H1 (cell line): Measurements from ENCODE around the gene DPY30. TPM values are rescaled to one million over a fixed set of nuclear protein-coding genes. Genes with fewer than 3 reads are reported as not detected.

ENCODE experiments used
- CTCF ChIA-PET: fragments of 300-600 bp; sonication (Branson Sonifier 250); formaldehyde crosslinking; loops from one replicate; lab custom pipeline; 2021; ENCODE audit not compliant: partially characterized antibody; lab: Charles Lee
- POLR2A ChIA-PET: fragments of 300-600 bp; sonication (Branson Sonifier 250); formaldehyde crosslinking; loops from one replicate; lab custom pipeline; 2021; ENCODE audit warnings: inconsistent platforms; ENCODE audit not compliant: partially characterized antibody; lab: Charles Lee
- DNase-seq, 2 experiments: peaks; one replicate each; pipeline versions ENCODE4 v3.0.0 to v3.0.0-alpha.2; 2010 to 2022; ENCODE audit warnings: low spot score in 2 of 2, low read depth in 1 of 2, mixed read lengths in 1 of 2
- FAIRE-seq: peaks from 2 replicates; lab custom pipeline; 2011; peaks lifted over from hg19 to GRCh38; lab: Jason Lieb, UNC
- H2AFZ ChIP-seq: 2 replicates; pipeline ENCODE4 v1.8.1; 2012; ENCODE audit warnings: low read length, inconsistent platforms
- H2AK5ac ChIP-seq: 2 replicates; pipeline ENCODE4 v1.6.1; 2013; ENCODE audit warnings: low read depth, low read length
- H2BK120ac ChIP-seq: replicated peaks from 2 replicates; pipeline ENCODE3; 2013; ENCODE audit warnings: low read depth, low read length, inconsistent platforms
- H2BK12ac ChIP-seq: 2 replicates; pipeline ENCODE4 v1.6.1; 2013; ENCODE audit warnings: low read depth, low read length
- H2BK15ac ChIP-seq: 2 replicates; pipeline ENCODE4 v1.6.1; 2013; ENCODE audit warnings: low read length
- H2BK20ac ChIP-seq: 2 replicates; pipeline ENCODE4 v1.6.1; 2013; ENCODE audit warnings: low read length
- H2BK5ac ChIP-seq: 2 replicates; pipeline ENCODE4 v1.6.1; 2013; ENCODE audit warnings: low read depth, low read length
- H3K14ac ChIP-seq: 2 replicates; pipeline ENCODE4 v1.6.1; 2013; ENCODE audit warnings: inconsistent platforms; ENCODE audit not compliant: insufficient read length
- H3K18ac ChIP-seq: 2 replicates; pipeline ENCODE4 v1.6.1; 2013; ENCODE audit warnings: low read length; ENCODE audit errors: extremely low read depth
- H3K23ac ChIP-seq: 2 replicates; pipeline ENCODE4 v1.6.1; 2013; ENCODE audit warnings: inconsistent platforms; ENCODE audit not compliant: insufficient read length
- H3K23me2 ChIP-seq: 2 replicates; pipeline ENCODE4 v1.6.1; 2013; ENCODE audit warnings: low read depth, low read length
- H3K27ac ChIP-seq: 2 replicates; pipeline ENCODE4 v1.6.1; 2011; ENCODE audit warnings: low read depth, low read length, inconsistent platforms
- H3K27me3 ChIP-seq, 4 experiments: replicated peaks in 1 of 4; 1 replicate in 1 of 4; 2 replicates in 3 of 4; pipeline versions ENCODE4 v1.6.1 to v1.8.1; 2011 to 2013; ENCODE audit warnings: low read length in 3 of 4, mild to moderate bottlenecking in 3 of 4, inconsistent platforms in 2 of 4, mixed read lengths in 2 of 4, moderate library complexity in 1 of 4; ENCODE audit not compliant: control insufficient read depth in 3 of 4, insufficient read depth in 3 of 4; ENCODE audit errors: extremely low read depth in 1 of 4
- H3K36me3 ChIP-seq, 4 experiments: 2 replicates each; pipeline versions ENCODE4 v1.6.1 to v1.8.1; 2011 to 2013; ENCODE audit warnings: mild to moderate bottlenecking in 4 of 4, low read length in 3 of 4, moderate library complexity in 2 of 4, control low read depth in 1 of 4, inconsistent platforms in 1 of 4; ENCODE audit not compliant: insufficient read depth in 4 of 4, control insufficient read depth in 2 of 4
- H3K4ac ChIP-seq: replicated peaks from 2 replicates; pipeline ENCODE3; 2013; ENCODE audit warnings: low read length, low read depth, mixed read lengths, inconsistent platforms; ENCODE audit not compliant: insufficient read length
- H3K4me1 ChIP-seq, 4 experiments: replicated peaks in 1 of 4; 1 replicate in 1 of 4; 2 replicates in 3 of 4; pipeline versions ENCODE4 v1.6.1 to v1.8.1; 2011 to 2013; ENCODE audit warnings: low read length in 3 of 4, inconsistent platforms in 2 of 4, mixed read lengths in 1 of 4; ENCODE audit not compliant: insufficient read depth in 4 of 4, control insufficient read depth in 3 of 4
- H3K4me2 ChIP-seq, 2 experiments: 2 replicates each; pipeline versions ENCODE4 v1.6.1 to v1.8.1; 2011 to 2013; ENCODE audit warnings: low read depth in 2 of 2, low read length in 2 of 2, control low read depth in 1 of 2, inconsistent platforms in 1 of 2, mild to moderate bottlenecking in 1 of 2; ENCODE audit not compliant: insufficient read depth in 1 of 2
- H3K4me3 ChIP-seq, 4 experiments: fragments of 200-600, 300-600 bp in 1 of 4; sonication (generic), shearing (Covaris generic), sonication (Bioruptor Twin) in 1 of 4; 2 replicates each; pipeline versions ENCODE4 v1.5.1 to v1.8.1; 2011 to 2016; ENCODE audit warnings: low read length in 4 of 4, low read depth in 3 of 4, control low read depth in 2 of 4, inconsistent platforms in 2 of 4, mild to moderate bottlenecking in 2 of 4, mixed read lengths in 1 of 4, moderate library complexity in 1 of 4; ENCODE audit not compliant: insufficient read depth in 2 of 4; ENCODE audit errors: extremely low read depth in 1 of 4
- H3K56ac ChIP-seq: replicated peaks from 2 replicates; pipeline ENCODE3; 2013; ENCODE audit warnings: low read depth, mild to moderate bottlenecking, mixed read lengths, low read length, inconsistent platforms; ENCODE audit not compliant: insufficient read length
- H3K79me1 ChIP-seq: 2 replicates; pipeline ENCODE4 v1.6.1; 2013; ENCODE audit warnings: low read depth, low read length, control low read depth
- H3K79me2 ChIP-seq, 2 experiments: 2 replicates each; pipeline versions ENCODE4 v1.6.1 to v1.8.1; 2012 to 2013; ENCODE audit warnings: low read length in 2 of 2, mild to moderate bottlenecking in 2 of 2, inconsistent platforms in 1 of 2; ENCODE audit not compliant: insufficient read depth in 2 of 2, control insufficient read depth in 1 of 2
- H3K9ac ChIP-seq, 4 experiments: replicated peaks in 1 of 4; 1 replicate in 1 of 4; 2 replicates in 3 of 4; pipeline versions ENCODE4 v1.6.1 to v1.8.1; 2011 to 2013; ENCODE audit warnings: low read depth in 3 of 4, low read length in 3 of 4, control low read depth in 2 of 4, mild to moderate bottlenecking in 2 of 4, moderate library complexity in 2 of 4, inconsistent platforms in 1 of 4; ENCODE audit errors: extremely low read depth in 1 of 4
- H3K9me3 ChIP-seq, 2 experiments: 2 replicates each; pipeline versions ENCODE4 v1.6.1 to v1.8.1; 2012 to 2013; ENCODE audit warnings: mild to moderate bottlenecking in 2 of 2, moderate library complexity in 2 of 2, control low read depth in 1 of 2, inconsistent platforms in 1 of 2, low read depth in 1 of 2, low read length in 1 of 2, mixed read lengths in 1 of 2; ENCODE audit not compliant: insufficient read depth in 2 of 2
- H4K20me1 ChIP-seq, 2 experiments: replicated peaks in 1 of 2; 2 replicates each; pipeline versions ENCODE3 to v1.8.1; 2011 to 2013; ENCODE audit warnings: inconsistent platforms in 2 of 2, low read length in 2 of 2, mild to moderate bottlenecking in 1 of 2; ENCODE audit not compliant: insufficient read depth in 2 of 2, control insufficient read depth in 1 of 2
- H4K5ac ChIP-seq: 2 replicates; pipeline ENCODE4 v1.6.1; 2013; ENCODE audit warnings: low read length, low read depth, mixed read lengths, inconsistent platforms; ENCODE audit not compliant: insufficient read length
- H4K8ac ChIP-seq: 2 replicates; pipeline ENCODE4 v1.8.0; 2013; ENCODE audit warnings: mild to moderate bottlenecking, moderate library complexity, low read length, inconsistent platforms; ENCODE audit not compliant: insufficient read depth; ENCODE audit errors: extremely low read depth
- H4K91ac ChIP-seq: replicated peaks from 2 replicates; pipeline ENCODE3; 2013; ENCODE audit warnings: low read length, mixed read lengths, inconsistent platforms; ENCODE audit not compliant: insufficient read length
- BCL11A ChIP-seq, 2 experiments: IDR thresholded peaks; one replicate each; pipeline ENCODE4 v1.6.1; 2011; ENCODE audit warnings: low read depth in 2 of 2, low read length in 2 of 2, mild to moderate bottlenecking in 2 of 2
- CBX5 ChIP-seq: fragments of 300-800, 300-1000 bp; sonication (generic); IDR thresholded peaks from 2 replicates; pipeline ENCODE4 v1.7.1; 2016; ENCODE audit warnings: antibody characterized with exemption, low read length, low read depth
- GTF2F1 ChIP-seq: IDR thresholded peaks from 2 replicates; pipeline ENCODE4 v1.6.1; 2012; ENCODE audit warnings: low read depth, low read length, improper control_type of control experiment, borderline replicate concordance
- SIN3A ChIP-seq, 2 experiments: IDR thresholded peaks in 1 of 2; conservative IDR thresholded peaks in 1 of 2; 2 replicates each; pipeline ENCODE4 v1.6.1; 2011 to 2012; ENCODE audit warnings: low read length in 2 of 2, improper control_type of control experiment in 1 of 2, low read depth in 1 of 2, mild to moderate bottlenecking in 1 of 2
- TEAD4 ChIP-seq: IDR thresholded peaks from 2 replicates; pipeline ENCODE4 v1.6.1; 2012; ENCODE audit warnings: low read depth, low read length, inconsistent platforms, mixed read lengths
- WGBS, 2 experiments: shearing (Covaris generic) in 1 of 2; methylation state at CpG; one replicate each; pipeline versions ENCODE4 v1.1.6 to v1.1.7; 2013 to 2015; ENCODE audit warnings: low lambda C conversion rate in 2 of 2, mixed read lengths in 2 of 2, inconsistent platforms in 1 of 2, low coverage in 1 of 2, missing lambda C conversion rate in 1 of 2; ENCODE audit not compliant: insufficient replicate concordance in 2 of 2, insufficient coverage in 1 of 2, insufficient read length in 1 of 2; ENCODE audit errors: extremely low coverage in 1 of 2, missing lambda C conversion rate in 1 of 2; 5-methylcytosine and 5-hydroxymethylcytosine counted together
- polyA plus RNA-seq, 7 experiments: library from polyadenylated mRNA; depleted of rRNA in 3 of 7; stranded (reverse) in 5 of 7; unstranded in 2 of 7; fragments of >200 nt in 5 of 7; fragments of 200-250 nt in 2 of 7; gene quantifications; 1 replicate in 5 of 7; 2 replicates in 1 of 7; 4 replicates in 1 of 7; pipeline versions ENCODE4 v1.2.1 to v1.2.3, GENCODE V29; 2011 to 2013; ENCODE audit warnings: missing spikeins in 2 of 7, mixed read lengths in 2 of 7
- total RNA-seq: library from RNA; stranded (reverse); fragmentation: NEBNext Ultra II Directional; extraction: Animal tissue kit (Norgen Biotek cat#: 25700); gene quantifications from 2 replicates; pipeline ENCODE4 v1.2.1, GENCODE V29; 2021

Gene DPY30
- total and polyA plus RNA-seq, 2 of the 8 experiments (the other 6 are each of a cell fraction or from before 2014, with no cell fraction given) = 139 to 157 TPM

- Histone ChIP-seq H3K79me2 (peaks cover 8 to 84% of the 10 kb centered on the region in 2 experiments), H2BK12ac (no peak overlapping the region), H3K4me1 (peaks cover 0 to 7% (median 0%) of the 10 kb centered on the region in 4 experiments; a peak in 2 of 7 replicates), H3K4ac (no peak overlapping the region), H4K20me1 (peaks cover 8 to 15% of the 10 kb centered on the region in 2 experiments), H3K9ac (no peak overlapping the region), H2BK5ac (no peak overlapping the region), H2AK5ac (no peak overlapping the region), H3K4me3 (no peak overlapping the region), H4K5ac (no peak overlapping the region), H3K36me3 (no peaks in the 10 kb centered on the region), H2BK120ac (no peak overlapping the region), H4K91ac (no peak overlapping the region), H3K14ac (no peak overlapping the region), H2BK15ac (no peak overlapping the region), H4K8ac (no peak overlapping the region), H3K23ac (no peak overlapping the region), H3K56ac (no peak overlapping the region), H3K79me1 (peaks cover 3% of the 10 kb centered on the region; the same call in 1 of the 2 replicates), H3K9me3 (no peaks in the 10 kb centered on the region), H3K27ac (no peak overlapping the region), H2BK20ac (no peak overlapping the region), H3K18ac (no peak overlapping the region), H3K23me2 (peaks cover 5% of the 10 kb centered on the region; the same call in 1 of the 2 replicates), H3K4me2 (no peak overlapping the region), H3K27me3 (no peaks in the 10 kb centered on the region), H2AFZ (no peak overlapping the region)
- FAIRE-seq (no peak), DNase-seq (no peak)
- TF ChIP-seq GTF2F1 (no peak), CBX5 (no peak), SIN3A (conservative IDR thresholded peaks at IDR 0.05 in 1 of 2, IDR thresholded peaks at IDR 0.05 in 1 of 2; ENCODE audit: low read depth in 1 of 2, low read length in 2 of 2) (no peak), BCL11A (IDR thresholded peaks at IDR 0.05; ENCODE audit: low read depth in 2 of 2, low read length in 2 of 2) (no peak), TEAD4 (no peak)
- WGBS, 2 experiments = 97% methylated on average over 2 of the region's 2 CpGs; no CpG with 5 or more reads in 1 of the 2 experiments
- ChIA-PET CTCF (interaction anchor here (1.3 kb wide), 1 partner anchor 17 kb away, joined by 4 read pairs; no protein-coding TSS in a partner anchor), POLR2A (no interaction called here)
These were observed 34.1 kb downstream of the DPY30 start for GRCh38 chr2:32005371-32005976.
